Measurements from ENCODE around the gene FBXO39.
"Not testable (repeated sequence)": the region's sequence is repeated elsewhere in the genome, so short reads cannot be mapped to it uniquely, and the experiment has no call there.

Gene FBXO39

GRCh38 chr17:6775871-6776405 lies at the start of gene FBXO39:
TSS of gene FBXO39 (plus strand) at chr17:6776215. CDS start at chr17:6779869, 3,654 bp downstream.
- peak; percentile 46 for DNase-seq

DNA sequence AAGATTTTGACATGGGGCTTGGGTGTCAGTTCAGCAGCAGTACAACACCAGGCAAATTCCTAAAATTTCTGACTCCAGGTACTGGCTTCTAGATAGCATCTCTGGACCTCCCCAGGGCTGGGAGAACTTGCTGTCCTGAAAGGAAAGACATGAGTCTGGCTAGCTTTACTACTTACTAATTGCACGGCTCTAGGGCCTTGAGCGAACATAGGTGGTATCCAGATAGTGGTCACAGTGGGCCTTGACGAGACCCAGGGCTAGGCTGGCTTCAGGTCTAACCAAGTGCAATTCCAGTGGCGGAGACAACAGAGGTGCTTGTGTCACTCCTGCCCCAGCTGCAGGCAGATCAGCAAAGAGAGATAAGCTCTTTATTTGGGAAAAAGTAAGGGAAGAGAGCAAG lies 46.5 kb upstream of the FBXO39 start:
- DNase-seq, result no peak

GRCh38 chr17:6746665-6747064 lies 29.4 kb upstream of the FBXO39 start:
- not testable (repeated sequence) for DNase-seq

DNA sequence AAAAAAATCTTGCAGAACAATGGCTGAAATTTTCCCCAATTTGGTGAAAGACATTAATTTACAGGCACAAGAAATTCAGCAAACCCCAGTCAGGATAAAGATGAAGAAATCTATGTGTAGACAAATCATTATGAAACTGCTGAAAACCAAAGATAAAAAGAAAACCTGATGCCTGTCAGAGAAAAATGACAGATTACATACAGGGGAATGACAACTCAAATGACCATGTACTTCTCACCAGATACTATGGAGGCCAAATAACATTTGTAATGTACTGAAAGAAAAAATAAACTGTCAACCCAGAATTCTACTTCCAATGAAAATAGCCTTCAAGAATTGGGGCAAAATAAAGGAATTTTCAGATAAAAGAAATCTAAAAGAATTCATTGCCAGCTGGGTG lies 27.4 kb upstream of the FBXO39 start:
- DNase-seq, result no peak

- peak; percentile 43 for DNase-seq
Observed at GRCh38 chr17:6749519-6749918, 26.5 kb upstream of the FBXO39 start.

- DNase-seq, result peak; percentile 97
Observed at GRCh38 chr17:6752068-6752909, 23.7 kb upstream of the FBXO39 start.

GRCh38 chr17:6753006-6753445 lies 23.0 kb upstream of the FBXO39 start:
- DNase-seq, result peak; percentile 39

DNA sequence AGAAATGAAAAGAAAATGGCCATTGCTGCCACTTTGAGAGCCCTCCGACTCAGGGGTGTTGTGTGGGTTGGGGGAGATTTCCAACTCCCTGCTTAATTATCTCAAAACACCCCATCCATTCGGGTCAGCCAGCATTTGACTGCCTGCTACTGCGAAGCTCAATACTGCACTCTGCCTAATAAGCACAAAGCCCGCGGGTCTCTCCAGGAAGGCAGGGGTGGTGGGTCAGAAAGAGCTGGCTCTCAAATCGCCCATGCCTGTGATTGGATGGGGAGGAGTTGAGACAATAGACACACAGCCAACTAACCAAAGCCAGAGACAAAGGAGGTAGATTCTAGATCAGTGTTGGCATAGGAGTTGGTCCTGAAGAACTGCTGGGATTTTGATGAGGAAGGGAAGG lies 22.5 kb upstream of the FBXO39 start:
- no peak for DNase-seq

DNA sequence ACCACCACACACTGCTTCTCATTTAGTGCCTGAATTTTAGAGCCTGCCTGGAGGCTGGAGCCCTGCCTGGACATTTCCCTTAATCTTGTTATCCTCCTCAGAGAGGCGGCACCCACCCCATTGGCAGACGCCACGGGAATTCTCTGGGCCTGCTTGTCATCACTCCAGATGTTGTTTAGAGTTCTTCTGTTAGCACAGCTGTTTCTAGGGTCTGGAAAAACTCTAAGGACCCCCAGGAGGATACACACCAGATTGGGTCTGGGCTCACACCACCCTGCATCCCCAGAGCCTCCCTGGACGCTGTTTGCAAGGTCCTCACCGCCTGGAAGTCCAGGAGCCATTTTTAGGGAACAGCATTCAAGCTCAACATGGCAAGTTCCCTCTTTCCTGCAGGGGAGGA lies 20.7 kb upstream of the FBXO39 start:
- no peak for DNase-seq

GRCh38 chr17:6755731-6756184 lies 20.3 kb upstream of the FBXO39 start, which contains the start of gene XAF1:
TSS of gene XAF1 (plus strand) at chr17:6756046. CDS start at chr17:6756079, 33 bp downstream.
- peak; percentile 94 for DNase-seq

GRCh38 chr17:6756425-6757031 lies 19.5 kb upstream of the FBXO39 start:
- DNase-seq, result peak; percentile 46

DNA sequence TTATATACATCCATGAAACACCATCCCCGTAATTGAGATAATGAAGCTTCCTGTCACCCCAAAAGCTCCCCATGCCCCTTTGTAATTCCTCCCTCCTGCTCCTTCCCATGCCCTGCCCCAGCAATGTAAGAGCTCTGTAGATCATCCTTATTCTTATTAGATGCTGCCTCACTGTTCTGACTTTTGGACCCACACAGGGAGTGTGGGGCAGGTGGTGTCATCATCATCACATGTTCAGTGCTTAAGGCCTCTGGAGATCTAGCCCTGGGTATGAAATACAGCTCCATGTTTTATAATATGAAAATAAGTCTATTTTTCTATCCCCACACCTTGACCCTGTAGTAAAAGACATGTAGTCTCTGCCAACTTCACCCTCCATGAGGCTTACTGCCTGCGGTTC lies 18.3 kb upstream of the FBXO39 start:
- no peak for DNase-seq

GRCh38 chr17:6761779-6762178 lies 14.2 kb upstream of the FBXO39 start:
- no peak for DNase-seq

- no peak for DNase-seq
Observed at GRCh38 chr17:6768447-6768846, 7.6 kb upstream of the FBXO39 start.

- no peak for DNase-seq
Observed at GRCh38 chr17:6772016-6772415, 4.0 kb upstream of the FBXO39 start.

GRCh38 chr17:6774906-6775305 lies 1.1 kb upstream of the FBXO39 start:
- not testable (repeated sequence) for DNase-seq

DNA sequence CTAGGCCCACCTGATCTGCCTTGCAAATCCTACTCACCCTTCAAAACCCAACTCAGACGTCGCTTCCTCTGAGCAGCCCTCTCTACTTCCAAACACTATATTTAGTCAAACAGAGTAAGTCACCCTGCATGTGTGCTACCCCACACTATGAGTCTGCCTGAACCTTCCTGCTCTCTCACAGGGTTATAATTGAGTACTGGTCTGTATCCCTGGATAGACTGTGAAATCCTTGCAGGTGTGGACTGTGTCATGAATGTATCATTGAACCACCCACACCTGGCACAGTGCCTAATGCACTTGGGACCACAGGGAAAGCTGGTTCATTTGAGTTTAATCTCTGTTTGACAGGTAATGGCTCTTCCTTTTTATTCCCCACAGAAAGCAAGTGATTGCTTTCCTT lies 3.4 kb downstream of the FBXO39 start:
- DNase-seq, result no peak

GRCh38 chr17:6780001-6780400 lies 4.0 kb downstream of the FBXO39 start:
- no peak for DNase-seq

- DNase-seq, result peak; percentile 41
Observed at GRCh38 chr17:6780886-6781285, 4.9 kb downstream of the FBXO39 start.

- no peak for DNase-seq
Observed at GRCh38 chr17:6782244-6782643, 6.2 kb downstream of the FBXO39 start.

DNA sequence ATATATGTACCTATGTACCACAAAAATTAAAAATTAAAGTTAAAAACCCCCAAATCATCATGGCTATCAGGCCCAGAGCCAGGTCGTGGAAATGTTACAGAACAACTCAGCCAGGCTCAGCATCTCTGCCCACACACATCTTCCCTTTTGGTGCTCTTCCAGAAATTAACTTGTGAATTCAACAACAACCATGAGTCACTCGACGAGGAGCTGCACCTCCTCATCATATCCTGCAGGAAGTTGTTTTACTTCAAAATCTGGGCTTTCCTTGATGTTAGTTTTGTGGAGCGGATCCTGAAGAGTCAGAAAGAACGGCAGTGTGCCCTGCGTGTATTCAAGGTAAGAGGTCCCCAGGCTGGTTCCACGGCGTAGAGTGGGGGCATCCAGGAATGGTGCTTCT lies 10.6 kb downstream of the FBXO39 start:
- no peak for DNase-seq

GRCh38 chr17:6787081-6787693 lies 11.2 kb downstream of the FBXO39 start:
- no peak for DNase-seq

GRCh38 chr17:6789146-6789545 lies 13.1 kb downstream of the FBXO39 start:
- DNase-seq, result no peak
